Epidermal melanocyte (primary cell): ENCODE results near the gene TSSK2.
"Not testable (repeated sequence)": the region's sequence is repeated elsewhere in the genome, so short reads cannot be mapped to it uniquely, and the experiment has no call there.

Experiments
- DNase-seq: peaks from one replicate; pipeline ENCODE4 v3.0.0; 2011; ENCODE audit warnings: low spot score; ENCODE audit not compliant: insufficient read length

TSSK2 gene

DNA sequence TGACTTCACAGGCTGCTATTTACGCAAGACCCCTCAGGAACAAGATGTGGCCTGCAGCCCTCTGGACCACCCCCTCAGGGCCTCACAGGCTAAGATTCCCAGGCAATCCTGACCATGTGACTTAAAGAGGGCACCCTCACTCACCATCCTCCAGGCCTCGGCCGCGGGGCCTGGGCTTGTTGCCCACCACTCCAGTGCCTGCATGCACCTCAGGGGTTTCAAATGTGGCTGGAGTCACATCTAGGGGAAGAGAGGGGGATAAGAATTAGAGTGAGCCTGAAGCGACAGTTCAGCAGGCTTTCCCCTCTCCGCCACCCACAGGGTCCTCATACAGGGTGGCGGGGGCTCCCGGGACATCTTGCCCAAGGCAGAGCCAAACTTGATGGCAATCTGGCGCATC is 11.3 kb downstream of the TSSK2 start:
- DNase-seq, result no peak

DNA sequence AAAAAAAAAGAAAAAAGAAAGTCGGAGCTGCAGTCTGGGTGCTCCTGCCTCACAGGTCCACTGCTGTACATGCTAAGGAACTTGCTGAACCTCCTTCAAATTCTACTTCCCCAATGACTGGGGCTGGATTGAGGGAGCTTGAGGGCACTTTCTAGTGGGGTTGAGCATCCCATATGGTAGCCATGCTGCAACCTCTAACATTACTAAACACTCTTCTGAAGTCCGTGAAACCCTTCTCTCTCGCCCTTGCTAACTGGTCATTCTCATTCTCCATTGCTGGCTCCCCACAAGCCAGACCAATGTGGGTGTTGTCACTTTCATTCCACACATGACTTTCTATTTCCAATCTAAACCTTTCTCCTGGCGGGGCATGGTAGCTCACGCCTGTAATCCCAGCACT is 12.1 kb downstream of the TSSK2 start:
- DNase-seq, result no peak

DNA sequence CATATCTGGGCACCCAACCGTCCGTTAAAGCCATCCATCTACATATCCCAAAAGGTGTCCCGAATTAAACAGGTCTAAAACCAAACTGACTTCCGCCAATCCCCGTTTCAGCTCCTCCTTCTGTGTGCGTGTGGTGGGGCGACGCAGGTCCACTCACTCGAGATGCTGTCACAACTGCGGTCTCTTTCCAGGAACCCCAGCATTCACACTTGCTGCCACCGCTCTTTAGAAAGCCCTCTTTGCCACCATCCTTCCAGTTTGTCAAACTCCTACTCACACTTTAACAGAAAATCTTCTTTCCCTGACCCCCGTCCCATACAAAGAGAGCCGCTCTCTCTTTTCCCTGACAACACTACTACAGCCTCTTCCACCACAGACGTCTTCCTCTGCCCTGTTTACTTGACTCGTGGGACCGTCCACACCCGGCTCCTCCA is 12.9 kb downstream of the TSSK2 start:
- DNase-seq, result no peak

DNA sequence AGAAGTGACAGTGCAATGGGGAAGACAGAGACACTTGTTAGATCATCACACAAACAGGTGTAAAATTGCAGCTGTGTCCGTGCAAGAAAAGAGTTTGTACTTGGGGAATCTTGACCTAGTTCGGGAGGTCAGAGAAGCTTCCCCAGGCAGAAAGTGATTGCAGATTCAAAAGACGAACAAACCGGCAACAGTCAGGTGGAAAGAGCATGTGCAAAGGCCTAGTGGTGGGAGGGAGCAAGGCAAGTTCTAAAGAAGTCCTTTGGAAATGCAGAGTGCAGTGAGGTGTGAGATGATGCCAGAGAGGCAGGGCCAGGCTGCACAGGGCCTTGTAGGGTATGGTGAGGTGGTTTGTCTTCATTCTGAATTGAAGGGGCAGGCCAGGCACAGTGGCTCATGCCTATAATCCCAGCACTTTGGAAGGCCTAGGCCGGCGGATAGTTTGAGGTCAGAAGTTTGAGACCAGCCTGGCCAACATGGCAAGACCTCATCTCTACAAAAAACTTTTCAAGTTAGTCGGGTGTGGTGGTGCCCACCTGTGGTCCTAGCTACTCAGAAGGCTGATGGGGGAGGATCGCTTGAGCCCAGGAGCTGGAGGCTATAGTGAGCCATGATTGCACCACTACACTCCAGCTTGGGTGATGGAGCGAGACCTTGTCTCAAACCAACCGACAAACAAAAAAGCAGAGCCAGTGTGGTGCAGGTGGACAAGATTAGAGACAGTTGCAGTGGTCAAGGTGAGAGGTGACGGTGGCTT is 15.3 kb downstream of the TSSK2 start:
- no peak for DNase-seq

DNA sequence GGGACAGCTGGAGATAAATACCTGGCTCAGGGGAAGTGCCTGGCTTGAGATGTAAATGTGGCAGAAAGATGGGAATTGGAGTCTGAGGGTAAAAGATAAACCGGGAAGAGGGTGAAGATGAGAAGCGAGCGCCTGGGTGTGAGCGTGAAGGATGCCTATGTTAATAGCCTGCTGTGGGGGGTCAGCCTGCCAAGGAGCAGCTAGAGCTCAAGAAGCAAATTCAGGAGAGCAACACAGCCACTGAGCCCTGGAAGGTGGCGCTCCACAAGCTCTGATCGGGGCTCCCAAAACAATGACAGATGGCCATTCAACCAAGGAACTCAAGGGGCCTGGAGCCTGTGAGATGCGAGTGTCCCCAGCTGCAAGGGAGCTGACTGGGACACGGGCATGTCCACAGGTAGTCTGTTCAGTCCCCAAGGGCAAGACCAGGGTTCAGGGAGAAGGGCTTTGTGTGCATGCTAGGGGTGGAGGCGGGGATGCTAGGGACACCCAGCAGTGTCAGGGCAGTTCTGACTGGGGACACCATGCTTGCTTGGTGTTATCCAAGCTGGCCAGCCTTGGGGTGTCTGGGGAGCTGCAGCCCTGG is 16.2 kb downstream of the TSSK2 start:
- DNase-seq, result no peak

DNA sequence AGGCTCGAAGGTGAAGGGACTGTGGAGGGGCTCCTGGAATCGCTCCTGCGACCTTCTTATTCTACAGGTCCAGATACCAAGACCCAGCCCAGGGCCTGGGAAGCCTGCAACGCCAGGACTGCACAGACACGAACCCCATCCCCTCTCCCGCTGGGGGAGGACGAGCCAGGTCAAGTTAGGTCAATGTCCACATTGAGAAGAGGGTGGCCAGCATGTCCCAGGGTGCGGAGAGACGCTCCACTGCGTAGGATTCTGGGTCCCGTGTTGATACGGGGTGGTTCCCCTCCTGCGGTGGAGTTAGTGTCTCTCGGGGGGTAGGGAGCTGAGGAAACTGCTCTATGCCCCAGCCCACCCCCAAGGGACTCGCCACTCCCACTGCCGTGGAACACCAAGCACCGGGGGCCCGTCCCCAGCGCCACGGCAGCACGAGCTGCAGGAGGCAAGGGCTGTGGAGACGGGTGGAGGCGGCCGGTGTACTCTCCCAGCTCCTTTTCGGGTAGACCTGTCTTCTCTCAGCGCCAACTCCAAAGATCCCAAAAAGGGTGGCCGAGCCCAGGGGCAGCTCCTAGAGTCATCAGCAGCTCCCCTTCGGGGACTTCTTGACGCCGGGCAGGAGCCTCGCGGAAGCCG is 17.4 kb downstream of the TSSK2 start:
- no peak for DNase-seq

DNA sequence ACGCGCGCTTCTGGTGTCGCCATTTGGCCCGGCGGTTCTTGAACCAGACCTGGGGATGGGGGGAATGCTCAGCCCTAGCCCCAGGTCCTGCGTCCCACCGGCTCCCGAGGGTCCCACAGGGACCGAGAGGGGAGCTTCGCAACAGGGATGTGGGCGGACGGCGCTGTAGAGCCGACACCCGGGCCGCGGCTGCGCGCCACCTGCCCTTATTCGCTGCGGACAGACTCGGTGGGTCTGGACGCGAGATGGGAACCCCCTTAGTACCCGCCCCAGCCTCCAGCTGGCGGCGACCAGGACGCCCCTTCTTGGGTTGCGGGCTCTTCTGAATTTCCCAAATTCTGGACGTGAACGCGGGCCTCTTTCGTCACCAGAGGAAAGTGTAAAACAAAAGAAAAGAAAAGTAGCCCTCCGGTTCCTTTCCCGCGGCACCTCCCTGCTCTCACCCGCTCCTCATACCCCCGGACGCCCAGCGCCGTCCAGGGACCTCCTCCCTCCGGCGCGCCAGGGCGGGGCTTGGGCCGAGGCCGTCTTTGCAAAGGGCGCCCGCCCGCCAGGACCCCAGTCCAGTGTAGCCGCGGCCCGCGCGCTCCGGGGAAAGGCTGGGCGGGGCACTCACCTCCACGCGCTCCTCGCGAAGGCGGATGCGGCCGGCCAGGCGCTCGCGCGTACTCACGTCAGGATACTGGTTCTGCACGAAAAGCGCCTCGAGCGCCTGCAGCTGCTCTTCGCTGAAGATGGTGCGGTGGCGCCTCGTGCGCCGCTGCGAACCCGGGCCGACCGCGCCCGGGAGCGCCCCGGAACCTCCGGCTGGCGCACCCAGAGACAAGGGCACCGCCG is 18.2 kb downstream of the TSSK2 start:
- DNase-seq, result no peak

DNA sequence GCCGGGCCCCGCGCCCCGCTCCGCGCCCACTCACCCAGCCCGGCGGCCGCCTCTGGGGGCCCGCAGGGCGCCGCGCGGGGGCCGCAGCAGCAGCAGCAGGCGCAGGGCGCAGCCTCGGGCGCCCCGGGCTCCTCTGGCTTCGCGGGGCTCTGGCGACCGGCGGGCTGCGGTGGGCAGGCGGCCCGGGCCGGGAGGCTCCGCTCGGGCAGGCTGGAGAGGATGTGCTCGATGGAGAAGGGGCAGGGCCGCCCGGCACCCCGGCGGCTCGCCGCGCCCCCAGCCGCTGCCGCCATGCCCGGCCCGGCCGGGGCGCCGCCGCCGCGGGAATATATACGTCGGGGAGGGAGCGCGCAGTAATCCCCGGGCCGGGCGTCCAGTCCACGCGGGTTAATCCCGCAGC is 18.9 kb downstream of the TSSK2 start, which contains the start of gene GSC2:
GSC2 (minus strand) TSS at position 302 of the 400 bp plus-strand sequence; CDS start at position 293, 9 bp downstream.
- no peak for DNase-seq

DNA sequence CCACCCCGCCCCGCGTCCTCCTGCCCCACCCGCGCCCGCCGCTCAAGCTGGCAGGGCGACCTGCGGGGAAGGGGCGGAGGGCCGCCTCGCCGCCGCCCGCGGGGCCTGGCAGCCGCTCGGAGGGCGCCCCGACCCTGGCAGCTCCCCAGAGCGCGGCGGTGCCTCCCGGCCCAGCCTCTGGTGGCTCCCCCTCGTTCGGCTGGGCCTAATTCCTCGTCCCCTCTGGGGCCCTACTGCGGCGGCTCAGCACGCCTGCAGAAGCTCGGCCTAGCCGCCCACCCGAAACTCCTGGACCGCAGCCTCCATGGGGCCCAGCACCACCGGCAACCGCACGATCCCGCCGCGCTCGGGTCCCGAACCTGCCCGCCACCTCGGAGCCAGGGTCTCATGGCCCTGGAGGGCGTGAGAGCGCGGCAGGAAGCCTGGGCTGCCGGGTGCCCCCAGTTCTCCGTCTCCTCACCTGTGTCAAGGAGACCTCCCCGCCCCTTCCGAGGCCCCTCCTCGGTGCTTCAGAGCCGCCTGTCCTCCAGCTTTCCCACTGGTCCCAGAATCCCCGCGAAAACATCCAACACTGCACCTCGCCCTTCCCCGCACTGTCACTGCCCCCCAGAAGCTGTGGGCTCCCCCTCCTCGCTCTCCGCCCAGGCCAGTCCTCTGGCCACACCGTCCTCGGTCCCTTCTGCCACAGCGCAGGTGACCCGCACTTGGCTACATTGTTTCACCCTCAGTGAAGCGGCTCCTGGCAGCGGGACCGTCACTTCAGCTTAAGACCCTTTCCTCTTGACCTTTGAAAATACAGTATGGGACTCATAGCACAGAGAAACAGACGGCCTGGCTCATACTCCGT is 19.6 kb downstream of the TSSK2 start:
- DNase-seq, result no peak

DNA sequence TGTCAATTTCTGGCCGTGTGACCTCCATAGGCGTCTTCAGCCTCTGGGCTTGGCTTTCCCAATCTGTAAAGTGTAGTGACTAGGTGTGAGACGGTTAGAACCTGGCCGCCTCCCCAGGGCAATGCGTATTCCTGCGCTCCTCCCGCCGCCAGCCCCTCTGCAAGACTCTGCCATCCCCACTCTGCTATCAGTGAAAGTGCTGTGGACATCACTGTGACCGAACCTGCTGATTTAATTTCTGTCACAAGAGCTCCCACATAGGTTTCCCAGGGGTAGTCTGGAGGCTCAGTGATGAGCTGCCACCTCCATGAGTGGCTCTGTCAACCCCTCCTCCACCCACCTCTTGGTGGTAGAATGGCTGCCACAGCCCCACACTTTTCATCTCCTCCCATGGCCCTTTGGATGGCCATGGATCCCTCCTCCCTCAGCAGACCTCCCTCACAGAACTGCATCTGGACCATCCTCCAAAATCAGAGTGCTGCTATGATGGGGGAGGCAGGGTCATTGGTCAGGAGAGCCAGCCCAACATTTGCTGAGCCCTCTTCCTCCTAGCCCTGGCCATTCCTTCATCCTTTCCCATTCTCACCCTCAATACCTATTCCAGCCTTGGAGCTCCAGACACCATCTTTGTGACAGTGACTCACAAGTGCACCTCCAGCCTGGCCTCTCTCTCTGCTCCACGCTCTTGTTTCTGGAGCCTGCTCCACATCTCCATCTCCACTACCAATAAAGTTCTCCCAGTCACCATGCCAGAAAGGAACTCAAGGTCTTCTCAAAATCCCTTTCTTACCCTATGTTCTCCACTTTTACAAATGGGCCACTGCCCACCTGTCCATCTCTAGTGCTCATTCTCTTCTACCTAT is 20.5 kb downstream of the TSSK2 start:
- DNase-seq, result no peak

DNA sequence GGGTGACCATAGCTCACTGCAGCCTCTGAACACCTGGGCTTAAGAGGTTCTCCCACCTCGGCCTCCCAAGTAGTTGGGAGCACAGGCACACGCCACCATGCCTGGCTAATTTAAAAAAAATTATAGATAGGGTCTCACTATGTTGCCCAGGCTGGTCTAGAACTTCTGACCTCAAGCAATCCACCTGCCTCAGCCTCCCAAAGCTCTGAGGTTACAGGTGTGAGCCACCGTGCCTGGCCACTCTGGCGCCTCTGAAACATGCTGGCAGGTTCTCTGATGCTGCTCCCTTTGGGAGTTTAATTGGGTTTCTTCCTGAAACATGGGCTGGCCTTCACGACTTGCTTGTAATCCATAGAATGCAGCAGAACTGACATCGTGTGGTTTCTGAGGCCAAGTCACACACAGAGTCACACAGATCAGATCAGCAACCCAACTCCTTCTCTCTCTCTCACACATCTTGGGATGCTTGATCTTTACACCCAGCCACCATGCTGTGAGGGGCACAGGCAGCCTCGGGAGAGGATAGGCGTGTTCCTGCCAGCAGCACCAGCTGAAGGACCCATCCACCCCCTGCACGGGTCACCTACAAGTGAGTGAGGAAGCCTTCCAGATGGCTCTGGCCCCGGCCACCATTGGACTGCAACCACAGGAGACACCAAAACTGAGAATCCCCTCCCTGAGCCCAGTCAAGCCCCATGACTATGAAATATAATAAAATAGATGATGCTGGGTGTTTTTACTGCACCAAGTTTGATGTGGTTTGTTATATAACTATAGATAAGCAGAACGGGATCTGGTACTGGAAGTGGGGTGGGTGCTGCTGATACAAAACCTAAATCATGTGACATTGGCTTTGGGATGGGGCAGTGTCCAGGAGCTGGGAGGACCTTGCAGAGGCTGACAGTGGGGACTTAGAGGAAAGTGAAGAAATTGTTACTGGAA is 22.1 kb downstream of the TSSK2 start:
- DNase-seq, result no peak

DNA sequence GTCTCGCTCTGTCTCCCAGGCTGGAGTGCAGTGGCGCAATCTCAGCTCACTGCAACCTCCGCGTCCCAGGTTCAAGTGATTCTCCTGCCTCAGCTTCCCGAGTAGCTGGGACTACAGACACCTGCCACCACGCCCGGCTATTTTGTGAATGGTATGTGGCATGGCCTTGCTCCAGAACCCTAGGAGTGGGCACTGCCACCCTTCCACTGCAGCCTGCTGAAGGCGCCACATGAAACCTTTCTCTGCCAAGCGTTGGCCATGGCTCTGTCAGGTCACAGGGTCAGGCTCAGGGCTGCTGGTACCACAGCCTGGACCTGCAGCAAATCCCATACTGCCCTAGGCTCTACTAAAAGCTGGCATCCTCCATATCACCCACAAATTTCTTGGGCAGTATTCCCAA is 25.0 kb downstream of the TSSK2 start:
- DNase-seq, result not testable (repeated sequence)

DNA sequence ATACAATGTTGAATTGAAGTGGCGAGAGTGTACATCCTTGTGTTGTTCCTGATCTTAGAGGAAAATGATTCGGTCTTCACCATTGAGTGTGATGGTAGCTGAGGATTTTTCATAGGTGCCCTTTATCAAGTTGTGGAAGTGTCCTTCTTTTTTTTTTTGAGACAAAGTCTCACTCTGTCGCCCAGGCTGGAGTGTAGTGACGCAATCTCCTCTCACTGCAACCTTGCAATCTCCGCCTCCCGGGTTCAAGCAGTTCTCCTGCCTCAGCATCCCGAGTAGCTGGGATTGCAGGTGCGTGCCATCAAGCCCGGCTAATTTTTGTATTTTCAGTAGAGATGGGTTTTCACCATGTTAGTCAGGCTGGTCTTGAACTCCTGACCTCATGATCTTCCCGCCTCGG is 27.5 kb downstream of the TSSK2 start:
- not testable (repeated sequence) for DNase-seq

DNA sequence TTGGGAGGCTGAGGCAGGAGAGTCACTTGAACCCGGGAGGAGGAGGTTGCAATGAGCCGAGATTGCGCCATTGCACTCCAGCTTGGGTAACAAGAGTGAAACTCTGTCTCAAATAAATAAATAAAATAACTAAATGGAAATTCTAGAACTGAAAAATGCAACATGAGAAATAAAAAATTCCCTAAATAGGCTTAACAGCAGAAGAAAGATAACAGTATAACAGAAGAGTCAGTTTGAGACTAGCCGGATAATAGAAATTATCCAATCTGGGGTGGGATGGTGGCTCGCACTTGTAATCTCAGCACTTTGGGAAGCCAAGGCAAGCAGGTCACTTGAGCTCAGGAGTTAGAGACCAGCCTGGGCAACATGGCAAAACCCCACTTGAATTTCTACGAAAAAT is 33.3 kb downstream of the TSSK2 start:
- DNase-seq, result no peak

DNA sequence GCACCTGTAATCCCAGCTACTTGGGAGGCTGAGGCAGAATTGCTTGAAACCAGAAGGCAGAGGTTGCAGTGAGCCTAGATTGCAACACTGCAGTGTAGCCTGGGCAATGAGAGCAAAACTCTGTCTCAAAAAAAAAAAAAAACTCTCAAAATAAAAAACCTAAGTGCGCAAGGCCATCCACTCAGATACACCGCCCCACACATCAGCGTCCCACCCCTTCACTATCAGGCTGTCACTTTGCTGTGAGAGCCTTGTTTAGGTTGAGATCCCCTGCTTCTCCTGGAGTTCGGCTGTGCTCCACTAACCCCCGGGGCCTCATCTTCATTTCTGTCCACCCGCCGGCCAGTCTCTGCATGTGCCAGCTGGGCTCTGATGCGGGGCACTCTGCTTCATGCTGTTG is 35.3 kb downstream of the TSSK2 start:
- DNase-seq, result no peak

DNA sequence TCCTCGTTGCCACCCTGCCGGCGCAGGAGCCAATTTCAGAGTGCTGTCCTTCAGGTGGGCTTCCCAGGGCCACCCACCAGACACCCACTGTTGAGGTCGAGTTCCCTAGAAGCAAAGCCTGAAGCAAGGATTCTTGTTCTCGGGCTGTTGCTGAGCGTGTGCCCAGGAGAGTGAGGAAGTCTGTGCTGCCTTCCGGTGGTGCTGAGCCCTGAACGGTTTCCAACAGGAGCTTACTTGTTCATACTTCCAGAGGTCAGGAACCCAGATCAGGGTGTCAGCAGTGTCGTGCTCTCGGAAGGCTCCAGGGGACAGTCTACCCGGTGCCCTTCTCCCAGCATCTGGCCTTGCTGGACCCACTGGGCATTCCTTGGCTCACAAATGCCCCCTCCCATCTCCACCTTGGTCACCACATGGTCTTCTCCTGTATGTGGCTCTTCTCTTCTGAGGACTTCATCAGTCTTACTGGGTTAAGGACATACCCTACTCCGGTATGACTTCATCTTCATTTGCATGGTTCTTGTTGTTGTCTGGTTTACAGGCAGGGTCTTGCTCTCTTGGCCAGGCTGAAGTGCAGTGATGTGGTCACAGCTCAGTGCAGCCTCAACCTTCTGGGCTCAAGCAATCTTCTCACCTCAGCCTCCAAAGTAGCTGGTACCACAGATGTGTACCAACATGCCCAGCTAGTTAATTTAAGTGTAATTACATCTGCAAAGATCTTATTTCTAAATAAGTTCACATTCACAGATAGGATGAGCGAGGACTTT is 36.2 kb downstream of the TSSK2 start:
- no peak for DNase-seq

DNA sequence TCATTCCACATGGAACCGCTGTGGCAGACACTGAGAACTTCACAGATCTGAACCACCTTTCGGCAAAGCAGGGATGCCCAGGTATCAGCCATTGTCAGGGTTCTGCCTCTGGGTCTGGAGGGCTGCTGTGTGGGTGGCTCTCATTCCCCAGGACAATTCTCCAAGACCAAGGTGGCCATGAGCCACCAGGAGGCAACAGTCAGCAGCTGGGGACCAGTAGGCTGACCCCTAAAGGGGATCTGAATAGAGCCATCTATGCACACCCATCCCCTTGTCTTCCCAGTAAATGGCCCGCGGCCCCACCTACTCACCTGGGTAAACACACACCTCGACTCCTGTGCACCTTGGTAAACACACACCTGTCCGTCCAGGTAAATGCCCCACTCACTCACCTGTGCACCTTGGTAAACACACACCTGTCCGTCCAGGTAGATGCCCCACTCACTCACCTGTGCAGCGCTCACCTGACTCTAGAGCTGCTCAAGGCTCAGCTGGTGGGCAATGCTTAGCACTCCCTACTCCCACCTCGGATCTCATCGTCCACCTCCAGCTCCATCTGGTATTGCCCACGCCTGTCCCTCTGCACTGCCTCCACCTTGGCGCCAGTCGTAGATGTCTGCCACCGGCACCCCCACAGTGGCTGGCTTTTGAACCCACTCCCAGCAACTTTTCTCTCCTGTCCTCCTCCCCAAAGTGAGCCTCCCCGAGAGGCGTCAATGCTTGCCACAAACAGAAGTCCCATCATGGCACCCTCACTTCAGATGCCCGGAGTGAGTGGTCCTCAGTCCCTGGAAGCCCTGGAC is 37.2 kb downstream of the TSSK2 start:
- DNase-seq, result no peak
